Psoas muscle (tissue), 8 donors: ENCODE results near the gene SCAMP2. TPM values are rescaled to one million over a fixed set of nuclear protein-coding genes. Genes with fewer than 3 reads are reported as not detected.

Experiments used
- ATAC-seq, 4 donors: fragments of 200-7000 bp; cut with Tn5 transposase; one replicate each; pipeline ENCODE4 v1.9.1; 2020; ENCODE audit warnings: moderate library complexity in 3 of 4, mild to moderate bottlenecking in 2 of 4
- DNase-seq, 2 donors: peaks; one replicate each; pipeline ENCODE4 v3.0.0-alpha.2; 2020
- H3K27ac ChIP-seq: fragments of 200-600 bp; one replicate; pipeline ENCODE4 v1.8.0; 2022
- H3K27me3 ChIP-seq, 3 donors: fragments of 200-600 bp in 1 of 3; one replicate each; pipeline versions ENCODE4 v1.6.1 to v1.8.0; 2013 to 2022; ENCODE audit warnings: low read length in 2 of 3, mild to moderate bottlenecking in 2 of 3, moderate library complexity in 1 of 3; ENCODE audit not compliant: insufficient read depth in 3 of 3
- H3K36me3 ChIP-seq, 2 donors: fragments of 200-600 bp in 1 of 2; one replicate each; pipeline versions ENCODE4 v1.6.1 to v1.8.0; 2013 to 2022; ENCODE audit warnings: low read depth in 1 of 2, mild to moderate bottlenecking in 1 of 2, moderate library complexity in 1 of 2; ENCODE audit not compliant: insufficient read depth in 1 of 2
- H3K4me1 ChIP-seq: fragments of 200-600 bp; one replicate; pipeline ENCODE4 v1.8.0; 2022
- H3K4me3 ChIP-seq: fragments of 200-600 bp; one replicate; pipeline ENCODE4 v1.8.0; 2022; ENCODE audit warnings: mild to moderate bottlenecking
- H3K9me3 ChIP-seq: fragments of 200-600 bp; one replicate; pipeline ENCODE4 v1.8.0; 2022
- WGBS, 3 donors: extraction: QIAGEN DNeasy Blood & Tissue Kit; methylation state at CpG; one replicate each; pipeline versions ENCODE4 v1.1.6 to v1.1.7; 2013; 5-methylcytosine and 5-hydroxymethylcytosine counted together
- intact Hi-C, 2 donors: fragments of 100-400 bp; cut with DNase I; formaldehyde crosslinking; loops; one replicate each; pipeline versions ENCODE4 v1.11.0 to v1.14.2; 2022
- polyA plus RNA-seq, 3 donors: library from polyadenylated mRNA; stranded (reverse); fragments of 200-250 nt; gene quantifications; one replicate each; pipeline ENCODE4 v1.2.3, GENCODE V29; 2013
- total RNA-seq, 4 donors: library from RNA; stranded (reverse); fragmentation: NEBNext Ultra II Directional in 2 of 4; extraction: Animal tissue kit (Norgen Biotek cat#: 25700) in 2 of 4; gene quantifications; one replicate each; pipeline versions ENCODE4 v1.2.1 to v1.2.4, GENCODE V29; 2021 to 2023
- TF ChIP-seq, protein P1 (sequence below): fragments of 200-600 bp; IDR thresholded peaks from one replicate; pipeline ENCODE4 v1.8.0; 2022; ENCODE audit warnings: antibody characterized with exemption
- donor health status: healthy with polysubstance abuse.
- donor health status: DM: no; HTN: no; CAD: no; lungs with moderate emphysema.
- donor health status: Bipolar disorder and iron deficiency.
- donor health status: healthy.
- donor health status: DM: yes; HTN: yes; CAD: no.
- donor health status: DM: no; HTN: no; CAD: no.
- donor health status: DM: no; HTN: no; CAD: no.
- donor health status: DM: yes; HTN: yes; CAD: no.

Gene SCAMP2
- total and polyA plus RNA-seq, 7 donors = 32.1 to 73.6 (median 48.6) TPM

- no peaks in the 10 kb centered on the region for H3K9me3 ChIP-seq
- peaks cover 4% of the 10 kb centered on the region for H3K4me1 ChIP-seq
- 51 to 65% (median 52%) methylated on average over 5 of the region's 5 CpGs for WGBS, 3 donors
- intact Hi-C loops = no loop called here
- TF ChIP-seq, protein P1, sequence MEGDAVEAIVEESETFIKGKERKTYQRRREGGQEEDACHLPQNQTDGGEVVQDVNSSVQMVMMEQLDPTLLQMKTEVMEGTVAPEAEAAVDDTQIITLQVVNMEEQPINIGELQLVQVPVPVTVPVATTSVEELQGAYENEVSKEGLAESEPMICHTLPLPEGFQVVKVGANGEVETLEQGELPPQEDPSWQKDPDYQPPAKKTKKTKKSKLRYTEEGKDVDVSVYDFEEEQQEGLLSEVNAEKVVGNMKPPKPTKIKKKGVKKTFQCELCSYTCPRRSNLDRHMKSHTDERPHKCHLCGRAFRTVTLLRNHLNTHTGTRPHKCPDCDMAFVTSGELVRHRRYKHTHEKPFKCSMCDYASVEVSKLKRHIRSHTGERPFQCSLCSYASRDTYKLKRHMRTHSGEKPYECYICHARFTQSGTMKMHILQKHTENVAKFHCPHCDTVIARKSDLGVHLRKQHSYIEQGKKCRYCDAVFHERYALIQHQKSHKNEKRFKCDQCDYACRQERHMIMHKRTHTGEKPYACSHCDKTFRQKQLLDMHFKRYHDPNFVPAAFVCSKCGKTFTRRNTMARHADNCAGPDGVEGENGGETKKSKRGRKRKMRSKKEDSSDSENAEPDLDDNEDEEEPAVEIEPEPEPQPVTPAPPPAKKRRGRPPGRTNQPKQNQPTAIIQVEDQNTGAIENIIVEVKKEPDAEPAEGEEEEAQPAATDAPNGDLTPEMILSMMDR = no peak
- H3K36me3 ChIP-seq = peaks cover 0 to 4% of the 10 kb centered on the region in 2 donors
- H3K4me3 ChIP-seq = no peak overlapping the region
- DNase-seq = no peak
- H3K27ac ChIP-seq = no peak overlapping the region
- no peaks in the 10 kb centered on the region for H3K27me3 ChIP-seq
- ATAC-seq = no peak
These were observed 63.9 kb downstream of the SCAMP2 start for GRCh38 chr15:74809242-74809641.

DNA sequence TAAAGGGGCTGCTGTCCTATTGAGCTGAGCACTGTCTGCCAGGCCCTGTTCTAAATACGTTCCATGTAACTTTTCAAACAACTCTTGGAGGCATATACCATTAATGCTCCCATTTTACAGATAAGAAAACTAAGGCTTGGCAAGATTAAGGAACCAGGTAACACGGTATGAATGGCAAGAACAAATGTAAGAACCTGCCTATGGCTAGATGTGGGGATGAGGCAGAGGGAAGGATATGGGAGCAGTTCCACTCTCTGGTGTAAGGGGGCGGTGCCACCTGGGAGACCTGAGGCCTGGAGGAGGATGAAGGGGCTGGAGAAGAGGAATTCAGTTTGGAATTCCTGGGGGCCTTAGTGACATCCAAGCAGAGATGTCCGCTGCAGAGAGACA, 64.3 kb downstream of the SCAMP2 start:
- ATAC-seq (no peak), DNase-seq (no peak)
- TF ChIP-seq, protein P1 = no peak
- peaks cover 4% of the 10 kb centered on the region for H3K4me1 ChIP-seq
- WGBS, 3 donors = 68 to 71% (median 71%) methylated on average over 4 of the region's 4 CpGs
- no peaks in the 10 kb centered on the region for H3K27me3 ChIP-seq
- no peaks in the 10 kb centered on the region for H3K9me3 ChIP-seq
- H3K4me3 ChIP-seq = no peak overlapping the region
- peaks cover 0 to 8% of the 10 kb centered on the region in 2 donors for H3K36me3 ChIP-seq
- no peak overlapping the region for H3K27ac ChIP-seq
- intact Hi-C loops = no loop called here

GRCh38 chr15:74808078-74808839, 64.9 kb downstream of the SCAMP2 start:
- Histone ChIP-seq H3K27me3 (no peaks in the 10 kb centered on the region), H3K36me3 (peaks cover 4 to 13% of the 10 kb centered on the region in 2 donors), H3K4me1 (peaks cover 4% of the 10 kb centered on the region), H3K4me3 (no peak overlapping the region), H3K27ac (no peak overlapping the region), H3K9me3 (no peaks in the 10 kb centered on the region)
- intact Hi-C loops = no loop called here
- DNase-seq (no peak), ATAC-seq (peak; percentile 38 to 54 (median 54))
- TF ChIP-seq, protein P1 = no peak
- 53 to 67% (median 57%) methylated on average over 18 of the region's 18 CpGs for WGBS, 3 donors

- 48 to 58% (median 58%) methylated on average over 5 of the region's 5 CpGs for WGBS, 3 donors
- Histone ChIP-seq H3K4me1 (peaks cover 4% of the 10 kb centered on the region), H3K4me3 (no peak overlapping the region), H3K27me3 (no peaks in the 10 kb centered on the region), H3K27ac (no peak overlapping the region), H3K9me3 (no peaks in the 10 kb centered on the region), H3K36me3 (peaks cover 4 to 23% of the 10 kb centered on the region in 2 donors)
- ATAC-seq (peak in 2 of 4 donors; percentile 16 to 22), DNase-seq (no peak)
- intact Hi-C loops = no loop called here
- TF ChIP-seq, protein P1 = no peak
These were observed 65.9 kb downstream of the SCAMP2 start for GRCh38 chr15:74807282-74807681.

DNA sequence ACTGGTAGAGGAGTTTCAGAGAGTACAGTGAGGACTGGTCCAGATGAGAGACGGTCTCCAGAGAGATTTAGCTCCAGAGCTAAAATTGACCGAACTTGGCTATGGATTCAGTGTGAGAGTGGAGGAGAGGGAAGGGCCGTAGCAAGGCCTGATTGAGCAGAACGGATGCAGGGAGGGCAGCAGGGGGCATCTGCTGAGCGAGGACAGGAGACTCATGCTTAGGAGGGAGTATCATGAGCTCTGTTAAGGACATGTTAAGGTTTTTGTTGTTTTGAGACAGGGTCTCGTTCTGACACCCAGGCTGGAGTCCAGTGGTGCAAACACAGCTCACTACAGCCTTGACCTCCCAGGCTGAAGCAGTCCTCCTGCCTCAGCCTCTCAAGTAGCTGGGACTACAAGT, 68.2 kb downstream of the SCAMP2 start:
- Histone ChIP-seq H3K27ac (no peak overlapping the region), H3K27me3 (no peaks in the 10 kb centered on the region), H3K4me1 (peaks cover 7% of the 10 kb centered on the region), H3K4me3 (no peak overlapping the region), H3K9me3 (no peaks in the 10 kb centered on the region), H3K36me3 (peaks cover 4 to 41% of the 10 kb centered on the region in 2 donors)
- intact Hi-C loops = no loop called here
- 54 to 66% (median 59%) methylated on average over 6 of the region's 6 CpGs for WGBS, 3 donors
- TF ChIP-seq, protein P1 = no peak
- DNase-seq (no peak), ATAC-seq (no peak)
